Memory B cell (primary cell): Measurements from ENCODE around the gene GSTM1.
"Not testable (repeated sequence)": the region's sequence is repeated elsewhere in the genome, so short reads cannot be mapped to it uniquely, and the experiment has no call there.

ENCODE experiments used
- ATAC-seq: fragments of 150-1000 bp; cut with Tn5 transposase; 2 replicates; pipeline ENCODE4 v1.10.0; 2021; ENCODE audit warnings: low read depth, mild to moderate bottlenecking, moderate library complexity
- DNase-seq, 2 donors: peaks; one replicate each; pipeline ENCODE4 v3.0.0; 2022; ENCODE audit warnings: low spot score in 2 of 2
- H3K27ac Mint-ChIP-seq: one replicate; pipeline ENCODE4 v1.8.0; 2022; ENCODE audit warnings: mild to moderate bottlenecking, moderate library complexity, mixed read lengths
- H3K27me3 Mint-ChIP-seq: one replicate; pipeline ENCODE4 v1.8.0; 2022; ENCODE audit warnings: mixed read lengths
- H3K36me3 Mint-ChIP-seq: one replicate; pipeline ENCODE4 v1.8.0; 2022; ENCODE audit warnings: mild to moderate bottlenecking, mixed read lengths
- H3K4me1 Mint-ChIP-seq: one replicate; pipeline ENCODE4 v1.8.0; 2022; ENCODE audit warnings: mixed read lengths
- H3K4me3 Mint-ChIP-seq: one replicate; pipeline ENCODE4 v1.8.0; 2022; ENCODE audit warnings: mild to moderate bottlenecking, moderate library complexity, mixed read lengths
- H3K9me3 Mint-ChIP-seq: one replicate; pipeline ENCODE4 v1.8.0; 2022; ENCODE audit warnings: mixed read lengths

Gene GSTM1

GRCh38 chr1:109697861-109698260, 10.2 kb downstream of the GSTM1 start:
- H3K36me3 Mint-ChIP-seq, H3K4me1 Mint-ChIP-seq, H3K27me3 Mint-ChIP-seq, ATAC-seq, DNase-seq, H3K27ac Mint-ChIP-seq, H3K9me3 Mint-ChIP-seq, H3K4me3 Mint-ChIP-seq: not testable (repeated sequence)

- not testable (repeated sequence) for H3K27me3 Mint-ChIP-seq, H3K4me1 Mint-ChIP-seq, DNase-seq, H3K27ac Mint-ChIP-seq, H3K4me3 Mint-ChIP-seq, H3K9me3 Mint-ChIP-seq, ATAC-seq
- peaks cover 22% of the 10 kb centered on the region for H3K36me3 Mint-ChIP-seq
Measured at GRCh38 chr1:109702940-109703339, 15.3 kb downstream of the GSTM1 start.

- no peak for ATAC-seq
- H3K9me3 Mint-ChIP-seq = peaks cover 14% of the 10 kb centered on the region
- H3K27ac Mint-ChIP-seq = no peak overlapping the region
- peaks cover 5% of the 10 kb centered on the region for H3K27me3 Mint-ChIP-seq
- H3K4me1 Mint-ChIP-seq = no peaks in the 10 kb centered on the region
- H3K36me3 Mint-ChIP-seq = peaks cover 27% of the 10 kb centered on the region
- no peak overlapping the region for H3K4me3 Mint-ChIP-seq
- no peak for DNase-seq
Measured at GRCh38 chr1:109704173-109704572, 16.6 kb downstream of the GSTM1 start.

- Mint-ChIP-seq H3K27me3 (peaks cover 5% of the 10 kb centered on the region), H3K27ac (no peak overlapping the region), H3K4me1 (no peaks in the 10 kb centered on the region), H3K9me3 (peaks cover 18% of the 10 kb centered on the region), H3K4me3 (no peak overlapping the region), H3K36me3 (peaks cover 28% of the 10 kb centered on the region)
- DNase-seq (no peak), ATAC-seq (no peak)
Measured at GRCh38 chr1:109705411-109705810, 17.8 kb downstream of the GSTM1 start.

GRCh38 chr1:109708949-109709348, 21.3 kb downstream of the GSTM1 start:
- DNase-seq = not testable (repeated sequence)

GRCh38 chr1:109709822-109710221, 22.2 kb downstream of the GSTM1 start:
- not testable (repeated sequence) for ATAC-seq, H3K27me3 Mint-ChIP-seq, H3K4me3 Mint-ChIP-seq, H3K4me1 Mint-ChIP-seq, DNase-seq, H3K27ac Mint-ChIP-seq
- Mint-ChIP-seq H3K9me3 (peaks cover 13% of the 10 kb centered on the region), H3K36me3 (peaks cover 11% of the 10 kb centered on the region)

More at GRCh38 chr1:109708949-109709348, 21.3 kb downstream of the GSTM1 start:
- not testable (repeated sequence) for ATAC-seq, H3K4me1 Mint-ChIP-seq, H3K27ac Mint-ChIP-seq, H3K4me3 Mint-ChIP-seq, H3K27me3 Mint-ChIP-seq
- peaks cover 19% of the 10 kb centered on the region for H3K36me3 Mint-ChIP-seq
- H3K9me3 Mint-ChIP-seq = peaks cover 18% of the 10 kb centered on the region

GRCh38 chr1:109711593-109712320, 24.1 kb downstream of the GSTM1 start, which contains the start of gene GSTM5:
Gene GSTM5, plus strand, starts transcription at chr1:109712251. Its CDS starts 62 bp downstream, at chr1:109712313.
- H3K27ac Mint-ChIP-seq, DNase-seq, H3K4me1 Mint-ChIP-seq: not testable (repeated sequence)
- Mint-ChIP-seq H3K9me3 (peaks cover 13% of the 10 kb centered on the region), H3K27me3 (peaks cover 12% of the 10 kb centered on the region), H3K36me3 (peaks cover 11% of the 10 kb centered on the region), H3K4me3 (peak within 1 kb of the TSS; percentile 66)
- peak; percentile 39 for ATAC-seq

GRCh38 chr1:109712321-109712864, 24.8 kb downstream of the GSTM1 start:
- DNase-seq (no peak), ATAC-seq (peak; percentile 6)
- peak overlapping the region; percentile 28 for H3K4me3 Mint-ChIP-seq
- peaks cover 3% of the 10 kb centered on the region for H3K4me1 Mint-ChIP-seq
- H3K9me3 Mint-ChIP-seq = peaks cover 11% of the 10 kb centered on the region
- peaks cover 8% of the 10 kb centered on the region for H3K36me3 Mint-ChIP-seq
- no peak overlapping the region for H3K27ac Mint-ChIP-seq
- peaks cover 13% of the 10 kb centered on the region for H3K27me3 Mint-ChIP-seq

GRCh38 chr1:109713636-109714035, 26.0 kb downstream of the GSTM1 start:
- Mint-ChIP-seq H3K9me3 (peaks cover 5% of the 10 kb centered on the region), H3K27ac (no peak overlapping the region), H3K4me3 (no peak overlapping the region), H3K36me3 (peaks cover 4% of the 10 kb centered on the region), H3K4me1 (peaks cover 3% of the 10 kb centered on the region), H3K27me3 (peaks cover 18% of the 10 kb centered on the region)
- DNase-seq (no peak), ATAC-seq (no peak)

- H3K27ac Mint-ChIP-seq = no peak overlapping the region
- H3K4me1 Mint-ChIP-seq = peaks cover 3% of the 10 kb centered on the region
- peaks cover 18% of the 10 kb centered on the region for H3K27me3 Mint-ChIP-seq
Measured at GRCh38 chr1:109714661-109715372, 27.2 kb downstream of the GSTM1 start.

GRCh38 chr1:109716121-109716520, 28.5 kb downstream of the GSTM1 start:
- Mint-ChIP-seq H3K9me3 (no peaks in the 10 kb centered on the region), H3K27me3 (peaks cover 18% of the 10 kb centered on the region), H3K27ac (no peak overlapping the region)

More at GRCh38 chr1:109714661-109715372, 27.2 kb downstream of the GSTM1 start:
- Mint-ChIP-seq H3K9me3 (no peaks in the 10 kb centered on the region), H3K36me3 (peaks cover 2% of the 10 kb centered on the region), H3K4me3 (no peak overlapping the region)
- DNase-seq (no peak), ATAC-seq (no peak)

GRCh38 chr1:109716570-109717090, 29.0 kb downstream of the GSTM1 start:
- no peak for DNase-seq
- no peak overlapping the region for H3K4me3 Mint-ChIP-seq
- H3K27ac Mint-ChIP-seq = no peak overlapping the region
- no peak for ATAC-seq
- H3K4me1 Mint-ChIP-seq = peaks cover 3% of the 10 kb centered on the region
- H3K36me3 Mint-ChIP-seq = peaks cover 2% of the 10 kb centered on the region
- no peaks in the 10 kb centered on the region for H3K9me3 Mint-ChIP-seq
- peaks cover 18% of the 10 kb centered on the region for H3K27me3 Mint-ChIP-seq

More at GRCh38 chr1:109716121-109716520, 28.5 kb downstream of the GSTM1 start:
- Mint-ChIP-seq H3K4me1 (peaks cover 3% of the 10 kb centered on the region), H3K4me3 (no peak overlapping the region), H3K36me3 (peaks cover 2% of the 10 kb centered on the region)
- ATAC-seq = no peak
- no peak for DNase-seq

- Mint-ChIP-seq H3K27me3 (peaks cover 17% of the 10 kb centered on the region), H3K4me1 (no peaks in the 10 kb centered on the region), H3K4me3 (no peak overlapping the region), H3K9me3 (no peaks in the 10 kb centered on the region), H3K36me3 (peaks cover 2% of the 10 kb centered on the region), H3K27ac (no peak overlapping the region)
- ATAC-seq (no peak), DNase-seq (no peak)
Measured at GRCh38 chr1:109717729-109718128, 30.1 kb downstream of the GSTM1 start.

- no peak overlapping the region for H3K4me3 Mint-ChIP-seq
Measured at GRCh38 chr1:109718495-109718894, 30.9 kb downstream of the GSTM1 start.

More at GRCh38 chr1:109718495-109718894, 30.9 kb downstream of the GSTM1 start:
- peaks cover 2% of the 10 kb centered on the region for H3K36me3 Mint-ChIP-seq
- no peaks in the 10 kb centered on the region for H3K4me1 Mint-ChIP-seq
- DNase-seq (no peak), ATAC-seq (no peak)
- no peaks in the 10 kb centered on the region for H3K9me3 Mint-ChIP-seq
- no peak overlapping the region for H3K27ac Mint-ChIP-seq
- H3K27me3 Mint-ChIP-seq = peaks cover 15% of the 10 kb centered on the region
